Large intestine (tissue), 3 donors: Measurements from ENCODE around the gene MRGPRX4. TPM values are rescaled to one million over a fixed set of nuclear protein-coding genes. Genes with fewer than 3 reads are reported as not detected.
"Not testable (repeated sequence)": the region's sequence is repeated elsewhere in the genome, so short reads cannot be mapped to it uniquely, and the experiment has no call there.

Experiments used
- DNase-seq, 2 donors: peaks; one replicate each; pipeline versions ENCODE4 v3.0.0 to v3.0.0-alpha.2; 2013
- H3K27ac ChIP-seq: one replicate; pipeline ENCODE4 v1.5.1; 2013; ENCODE audit warnings: low read length
- H3K27me3 ChIP-seq: 2 replicates; pipeline ENCODE4 v1.6.1; 2013; ENCODE audit warnings: low read length; ENCODE audit not compliant: control insufficient read depth, insufficient read depth
- H3K36me3 ChIP-seq: 2 replicates; pipeline ENCODE4 v1.6.1; 2013; ENCODE audit warnings: low read length; ENCODE audit not compliant: control insufficient read depth, insufficient read depth
- H3K4me1 ChIP-seq: one replicate; pipeline ENCODE4 v1.6.1; 2013; ENCODE audit warnings: low read length; ENCODE audit not compliant: control insufficient read depth, insufficient read depth
- H3K4me3 ChIP-seq: one replicate; pipeline ENCODE4 v1.5.1; 2013; ENCODE audit warnings: low read length
- H3K9me3 ChIP-seq: one replicate; pipeline ENCODE4 v1.6.1; 2013; ENCODE audit warnings: mild to moderate bottlenecking, low read depth, low read length, moderate library complexity; ENCODE audit not compliant: control insufficient read depth
- WGBS: methylation state at CpG from one replicate; pipeline ENCODE4 v1.1.5; 2013; ENCODE audit warnings: low lambda C conversion rate; ENCODE audit not compliant: insufficient coverage; 5-methylcytosine and 5-hydroxymethylcytosine counted together
- polyA plus RNA-seq: library from polyadenylated mRNA; unstranded; fragments of 120-200 nt; gene quantifications from one replicate; pipeline ENCODE4 v1.2.1, GENCODE V29; 2013

Gene MRGPRX4
- polyA plus RNA-seq, 1 donor: not detected

GRCh38 chr11:18171377-18172000, 1.1 kb upstream of the MRGPRX4 start:
- no peaks in the 10 kb centered on the region for H3K4me1 ChIP-seq
- 60% methylated on average over 1 of the region's 4 CpGs for WGBS
- H3K36me3 ChIP-seq: no peaks in the 10 kb centered on the region
- no peak for DNase-seq
- no peak overlapping the region for H3K4me3 ChIP-seq
- H3K27me3 ChIP-seq: peaks cover 16% of the 10 kb centered on the region
- H3K27ac ChIP-seq: no peak overlapping the region
- no peaks in the 10 kb centered on the region for H3K9me3 ChIP-seq

GRCh38 chr11:18173225-18173866, 709 bp downstream of the MRGPRX4 start:
- 60% methylated on average over 1 of the region's 28 CpGs for WGBS
- H3K9me3 ChIP-seq: no peaks in the 10 kb centered on the region
- no peaks in the 10 kb centered on the region for H3K36me3 ChIP-seq
- H3K27me3 ChIP-seq: peaks cover 20% of the 10 kb centered on the region
- H3K4me3 ChIP-seq: no peak overlapping the region
- H3K27ac ChIP-seq: no peak overlapping the region
- no peak for DNase-seq
- no peaks in the 10 kb centered on the region for H3K4me1 ChIP-seq

- Histone ChIP-seq H3K27ac (no peak overlapping the region), H3K27me3 (peaks cover 14% of the 10 kb centered on the region), H3K4me3 (no peak overlapping the region), H3K9me3 (no peaks in the 10 kb centered on the region), H3K36me3 (no peaks in the 10 kb centered on the region), H3K4me1 (no peaks in the 10 kb centered on the region)
- WGBS: no CpG with 5 or more reads among the region's 24 CpGs
- DNase-seq: no peak
Measured at GRCh38 chr11:18188796-18189195, 16.2 kb downstream of the MRGPRX4 start.

- 100% methylated on average over 1 of the region's 34 CpGs for WGBS
- H3K27ac ChIP-seq, DNase-seq: not testable (repeated sequence)
Measured at GRCh38 chr11:18189476-18190245, 17.0 kb downstream of the MRGPRX4 start.

GRCh38 chr11:18191376-18191775, 18.7 kb downstream of the MRGPRX4 start:
- Histone ChIP-seq H3K4me3 (no peak overlapping the region), H3K36me3 (no peaks in the 10 kb centered on the region), H3K4me1 (no peaks in the 10 kb centered on the region), H3K27ac (no peak overlapping the region), H3K9me3 (no peaks in the 10 kb centered on the region), H3K27me3 (peaks cover 18% of the 10 kb centered on the region)
- DNase-seq: peak in 1 of 2 donors; percentile 4
- no CpG with 5 or more reads among the region's 3 CpGs for WGBS

More at GRCh38 chr11:18189476-18190245, 17.0 kb downstream of the MRGPRX4 start:
- H3K36me3 ChIP-seq, H3K9me3 ChIP-seq, H3K4me1 ChIP-seq, H3K4me3 ChIP-seq: not testable (repeated sequence)
- peaks cover 14% of the 10 kb centered on the region for H3K27me3 ChIP-seq

- DNase-seq: no peak
- WGBS: no CpG with 5 or more reads among the region's 4 CpGs
- H3K36me3 ChIP-seq: no peaks in the 10 kb centered on the region
- H3K4me1 ChIP-seq: no peaks in the 10 kb centered on the region
- no peaks in the 10 kb centered on the region for H3K9me3 ChIP-seq
- H3K27me3 ChIP-seq: peaks cover 18% of the 10 kb centered on the region
- no peak overlapping the region for H3K4me3 ChIP-seq
- H3K27ac ChIP-seq: no peak overlapping the region
Measured at GRCh38 chr11:18193010-18193409, 20.4 kb downstream of the MRGPRX4 start.

- H3K27me3 ChIP-seq: peaks cover 18% of the 10 kb centered on the region
- WGBS: no CpG with 5 or more reads among the region's 2 CpGs
- H3K4me1 ChIP-seq: no peaks in the 10 kb centered on the region
- H3K36me3 ChIP-seq: no peaks in the 10 kb centered on the region
- DNase-seq: no peak
- no peaks in the 10 kb centered on the region for H3K9me3 ChIP-seq
- H3K27ac ChIP-seq: no peak overlapping the region
- H3K4me3 ChIP-seq: no peak overlapping the region
Measured at GRCh38 chr11:18196532-18196931, 23.9 kb downstream of the MRGPRX4 start.

- not testable (repeated sequence) for H3K4me3 ChIP-seq, H3K9me3 ChIP-seq, H3K27ac ChIP-seq, H3K36me3 ChIP-seq, H3K4me1 ChIP-seq, DNase-seq
- H3K27me3 ChIP-seq: peaks cover 13% of the 10 kb centered on the region
- WGBS: no CpG with 5 or more reads among the region's 3 CpGs
Measured at GRCh38 chr11:18197738-18198137, 25.1 kb downstream of the MRGPRX4 start.

GRCh38 chr11:18203723-18204122, 31.1 kb downstream of the MRGPRX4 start:
- DNase-seq: no peak
- Histone ChIP-seq H3K36me3 (no peaks in the 10 kb centered on the region), H3K9me3 (no peaks in the 10 kb centered on the region), H3K4me1 (no peaks in the 10 kb centered on the region), H3K27ac (no peak overlapping the region), H3K4me3 (no peak overlapping the region), H3K27me3 (peaks cover 21% of the 10 kb centered on the region)
- WGBS: no CpG with 5 or more reads among the region's 6 CpGs

GRCh38 chr11:18204220-18204619, 31.6 kb downstream of the MRGPRX4 start:
- H3K27me3 ChIP-seq: peaks cover 26% of the 10 kb centered on the region
- H3K27ac ChIP-seq: no peak overlapping the region
- WGBS: no CpG with 5 or more reads among the region's 3 CpGs
- no peaks in the 10 kb centered on the region for H3K9me3 ChIP-seq
- no peak for DNase-seq
- H3K36me3 ChIP-seq: no peaks in the 10 kb centered on the region
- no peak overlapping the region for H3K4me3 ChIP-seq
- H3K4me1 ChIP-seq: no peaks in the 10 kb centered on the region
